GM12891 (cell line): Measurements from ENCODE around the gene SORCS2.

Experiments used
- POLR2A ChIP-seq: IDR thresholded peaks from 2 replicates; pipeline ENCODE4 v1.6.1; 2011; ENCODE audit warnings: low read depth, low read length, control low read depth
- POLR2AphosphoS5 ChIP-seq: IDR thresholded peaks from 2 replicates; pipeline ENCODE4 v1.6.1; 2011; ENCODE audit warnings: low read depth, low read length, control low read depth
- SPI1 ChIP-seq: IDR thresholded peaks from 2 replicates; pipeline ENCODE4 v1.6.1; 2011; ENCODE audit warnings: low read depth, low read length, control low read depth
- TAF1 ChIP-seq: IDR thresholded peaks from 2 replicates; pipeline ENCODE4 v1.6.1; 2011; ENCODE audit warnings: low read depth, low read length, control low read depth

DNA sequence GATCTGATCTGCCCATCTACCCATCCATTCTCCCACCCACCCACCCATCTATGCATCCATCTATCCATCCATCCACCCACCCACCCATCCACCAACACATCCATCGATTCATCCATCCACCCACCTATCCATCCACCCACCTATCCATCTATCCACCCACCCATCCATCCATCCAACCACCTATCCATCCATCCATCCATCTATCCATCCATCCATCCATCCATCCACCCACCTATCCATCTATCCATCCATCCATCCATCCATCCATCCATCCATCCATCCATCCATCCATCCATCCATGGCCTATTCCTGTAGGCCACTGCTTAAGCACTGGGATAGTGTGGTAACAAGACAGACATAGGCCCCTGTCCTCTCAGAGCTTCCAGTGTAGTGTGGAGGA is 69.8 kb downstream of the SORCS2 start:
- TF ChIP-seq TAF1 (no peak), POLR2AphosphoS5 (no peak), POLR2A (no peak), SPI1 (no peak)
